ENCODE results near the gene ICE2.
"Not testable (repeated sequence)": the region's sequence is repeated elsewhere in the genome, so short reads cannot be mapped to it uniquely, and the experiment has no call there.

Gene ICE2

GRCh38 chr15:60444289-60444912 lies 34.5 kb downstream of the ICE2 start:
- no peak for DNase-seq

- DNase-seq = no peak
These were observed 36.2 kb downstream of the ICE2 start for GRCh38 chr15:60442763-60443162.

- DNase-seq = no peak
These were observed 36.8 kb downstream of the ICE2 start for GRCh38 chr15:60442031-60442650.

GRCh38 chr15:60441331-60441730 lies 37.6 kb downstream of the ICE2 start:
- DNase-seq = no peak

- no peak for DNase-seq
These were observed 40.3 kb downstream of the ICE2 start for GRCh38 chr15:60438646-60439045.

GRCh38 chr15:60428935-60429334 lies 50.0 kb downstream of the ICE2 start:
- no peak for DNase-seq

- no peak for DNase-seq
These were observed 52.0 kb downstream of the ICE2 start for GRCh38 chr15:60426870-60427508.

GRCh38 chr15:60425461-60425860 lies 53.5 kb downstream of the ICE2 start:
- DNase-seq = no peak

GRCh38 chr15:60424006-60424405 lies 54.9 kb downstream of the ICE2 start:
- DNase-seq = no peak

- DNase-seq = no peak
These were observed 55.4 kb downstream of the ICE2 start for GRCh38 chr15:60423537-60423936.

- DNase-seq = no peak
These were observed 57.4 kb downstream of the ICE2 start for GRCh38 chr15:60421544-60421943.

- no peak for DNase-seq
These were observed 58.7 kb downstream of the ICE2 start for GRCh38 chr15:60420203-60420716.

- DNase-seq = no peak
These were observed 59.2 kb downstream of the ICE2 start for GRCh38 chr15:60419753-60420152.

GRCh38 chr15:60418096-60418495 lies 60.8 kb downstream of the ICE2 start:
- DNase-seq = no peak

GRCh38 chr15:60417112-60417511 lies 61.8 kb downstream of the ICE2 start:
- no peak for DNase-seq

- no peak for DNase-seq
These were observed 62.5 kb downstream of the ICE2 start for GRCh38 chr15:60416484-60416883.

- no peak for DNase-seq
These were observed 64.8 kb downstream of the ICE2 start for GRCh38 chr15:60414016-60414682.

GRCh38 chr15:60413231-60413824 lies 65.6 kb downstream of the ICE2 start:
- no peak for DNase-seq

- DNase-seq = not testable (repeated sequence)
These were observed 66.1 kb downstream of the ICE2 start for GRCh38 chr15:60412807-60413206.

GRCh38 chr15:60411774-60412425 lies 67.0 kb downstream of the ICE2 start:
- DNase-seq = no peak

- not testable (repeated sequence) for DNase-seq
These were observed 68.6 kb downstream of the ICE2 start for GRCh38 chr15:60410350-60410749.

- DNase-seq = no peak
These were observed 70.4 kb downstream of the ICE2 start for GRCh38 chr15:60408463-60408981.
